Natural killer cell (primary cell): ENCODE measurements around the gene IFT43. TPM values are rescaled to one million over a fixed set of nuclear protein-coding genes. Genes with fewer than 3 reads are reported as not detected.

ENCODE experiments used
- ATAC-seq, 3 donors: fragments of 150-1000 bp in 2 of 3; fragments of 200-7000 bp in 1 of 3; cut with Tn5 transposase; 1 replicate in 1 of 3; 2 replicates in 2 of 3; pipeline ENCODE4 v1.10.0; 2021; ENCODE audit warnings: mild to moderate bottlenecking in 2 of 3, moderate library complexity in 2 of 3
- DNase-seq, 2 donors: peaks; one replicate each; pipeline versions ENCODE4 v3.0.0 to v3.0.0-alpha.2; 2013 to 2021; ENCODE audit warnings: mixed read lengths in 1 of 2
- H3K27ac ChIP-seq: one replicate; pipeline ENCODE4 v1.5.1; 2013; ENCODE audit warnings: mild to moderate bottlenecking, low read length
- H3K27me3 ChIP-seq: one replicate; pipeline ENCODE4 v1.6.1; 2013; ENCODE audit warnings: low read length; ENCODE audit not compliant: control insufficient read depth, insufficient read depth
- H3K36me3 ChIP-seq: one replicate; pipeline ENCODE4 v1.6.1; 2013; ENCODE audit warnings: low read length; ENCODE audit not compliant: control insufficient read depth, insufficient read depth
- H3K4me1 ChIP-seq: one replicate; pipeline ENCODE4 v1.6.1; 2013; ENCODE audit warnings: low read length; ENCODE audit not compliant: control insufficient read depth, insufficient read depth
- H3K4me3 ChIP-seq: one replicate; pipeline ENCODE4 v1.5.1; 2013; ENCODE audit warnings: low read length
- H3K9me3 ChIP-seq: one replicate; pipeline ENCODE4 v1.6.1; 2013; ENCODE audit warnings: low read length; ENCODE audit not compliant: control insufficient read depth, insufficient read depth
- H3K27ac Mint-ChIP-seq, 2 donors: one replicate each; pipeline ENCODE4 v1.8.0; 2022; ENCODE audit warnings: mild to moderate bottlenecking in 2 of 2, mixed read lengths in 2 of 2, moderate library complexity in 1 of 2
- H3K27me3 Mint-ChIP-seq, 2 donors: one replicate each; pipeline ENCODE4 v1.8.0; 2022; ENCODE audit warnings: low read depth in 2 of 2, mixed read lengths in 2 of 2
- H3K36me3 Mint-ChIP-seq: one replicate; pipeline ENCODE4 v1.8.0; 2022; ENCODE audit warnings: mixed read lengths
- H3K4me1 Mint-ChIP-seq, 2 donors: one replicate each; pipeline ENCODE4 v1.8.0; 2022; ENCODE audit warnings: mixed read lengths in 2 of 2
- H3K4me3 Mint-ChIP-seq: one replicate; pipeline ENCODE4 v1.8.0; 2022; ENCODE audit warnings: mild to moderate bottlenecking, moderate library complexity, mixed read lengths
- H3K9me3 Mint-ChIP-seq, 2 donors: one replicate each; pipeline ENCODE4 v1.8.0; 2022; ENCODE audit warnings: mixed read lengths in 2 of 2
- CTCF ChIP-seq: fragments of 200-600 bp; IDR thresholded peaks from one replicate; pipeline ENCODE4 v1.8.0; 2022; ENCODE audit warnings: antibody characterized with exemption
- whole genome bisulfite sequencing: methylation state at CpG from one replicate; pipeline ENCODE4 v1.1.7; 2013; ENCODE audit warnings: missing lambda C conversion rate; ENCODE audit not compliant: insufficient coverage; 5-methylcytosine and 5-hydroxymethylcytosine counted together
- intact Hi-C: fragments of 100-400 bp; cut with micrococcal nuclease; formaldehyde crosslinking; loops from one replicate; pipeline ENCODE4 v1.14.2; 2022
- total RNA-seq, 4 donors: library from RNA; stranded (reverse); fragments of 120-200 nt in 1 of 4; gene quantifications; one replicate each; pipeline versions ENCODE4 v1.2.3 to v1.2.4, GENCODE V29; 2013 to 2022

Gene IFT43
- total RNA-seq, 3 donors from 2014 or later (not counting 1 experiment from before 2014, with no cell fraction given): 19.0 to 20.8 (median 20.7) TPM

GRCh38 chr14:75999511-76000190 lies 14.1 kb downstream of the IFT43 start:
- intact Hi-C loops: no loop called here
- no peak for ATAC-seq
- TF ChIP-seq CTCF: no peak

GRCh38 chr14:76002383-76002782 lies 16.8 kb downstream of the IFT43 start:
- Mint-ChIP-seq H3K4me1 (no peaks in the 10 kb centered on the region), H3K4me3 (no peak overlapping the region), H3K36me3 (peaks cover 22% of the 10 kb centered on the region), H3K27ac (no peak overlapping the region), H3K9me3 (peaks cover 0 to 3% of the 10 kb centered on the region in 2 donors), H3K27me3 (no peaks in the 10 kb centered on the region)
- 88% methylated on average over 1 of the region's 1 CpG for WGBS
- intact Hi-C loops: no loop called here
- H3K36me3 ChIP-seq: peaks cover 14% of the 10 kb centered on the region
- H3K27me3 ChIP-seq: no peaks in the 10 kb centered on the region
- H3K4me1 ChIP-seq: no peaks in the 10 kb centered on the region
- H3K27ac ChIP-seq: no peak overlapping the region
- H3K4me3 ChIP-seq: no peak overlapping the region
- ATAC-seq: no peak
- no peak for TF ChIP-seq CTCF
- DNase-seq: no peak
- no peaks in the 10 kb centered on the region for H3K9me3 ChIP-seq

More at GRCh38 chr14:75999511-76000190, 14.1 kb downstream of the IFT43 start:
- Histone ChIP-seq H3K27ac (no peak overlapping the region), H3K36me3 (peaks cover 15% of the 10 kb centered on the region), H3K4me3 (no peak overlapping the region), H3K4me1 (no peaks in the 10 kb centered on the region), H3K27me3 (no peaks in the 10 kb centered on the region), H3K9me3 (no peaks in the 10 kb centered on the region)
- Mint-ChIP-seq H3K36me3 (peaks cover 20% of the 10 kb centered on the region), H3K4me3 (no peak overlapping the region), H3K27me3 (no peaks in the 10 kb centered on the region), H3K27ac (no peak overlapping the region), H3K4me1 (no peaks in the 10 kb centered on the region), H3K9me3 (peaks cover 0 to 3% of the 10 kb centered on the region in 2 donors)
- no peak for DNase-seq
- WGBS: 94% methylated on average over 6 of the region's 6 CpGs

GRCh38 chr14:76006253-76006652 lies 20.7 kb downstream of the IFT43 start:
- no peaks in the 10 kb centered on the region for H3K4me1 Mint-ChIP-seq
- H3K27ac Mint-ChIP-seq: no peak overlapping the region
- H3K27me3 Mint-ChIP-seq: no peaks in the 10 kb centered on the region
- WGBS: 97% methylated on average over 1 of the region's 2 CpGs
- H3K27ac ChIP-seq: no peak overlapping the region
- H3K9me3 ChIP-seq: no peaks in the 10 kb centered on the region
- H3K36me3 Mint-ChIP-seq: peaks cover 22% of the 10 kb centered on the region
- peaks cover 0 to 3% of the 10 kb centered on the region in 2 donors for H3K9me3 Mint-ChIP-seq
- no peak for TF ChIP-seq CTCF
- peaks cover 9% of the 10 kb centered on the region for H3K36me3 ChIP-seq
- no peak for ATAC-seq
- no peak overlapping the region for H3K4me3 ChIP-seq
- H3K4me3 Mint-ChIP-seq: no peak overlapping the region
- DNase-seq: no peak
- H3K27me3 ChIP-seq: no peaks in the 10 kb centered on the region
- intact Hi-C loops: no loop called here
- H3K4me1 ChIP-seq: no peaks in the 10 kb centered on the region

GRCh38 chr14:76007379-76007778 lies 21.8 kb downstream of the IFT43 start:
- TF ChIP-seq CTCF: no peak
- ATAC-seq (no peak), DNase-seq (no peak)
- H3K9me3 ChIP-seq: no peaks in the 10 kb centered on the region
- no peak overlapping the region for H3K4me3 ChIP-seq
- peaks cover 0 to 3% of the 10 kb centered on the region in 2 donors for H3K9me3 Mint-ChIP-seq
- H3K36me3 ChIP-seq: peaks cover 9% of the 10 kb centered on the region
- H3K36me3 Mint-ChIP-seq: peaks cover 22% of the 10 kb centered on the region
- H3K27me3 ChIP-seq: no peaks in the 10 kb centered on the region
- H3K4me1 ChIP-seq: no peaks in the 10 kb centered on the region
- no peak overlapping the region for H3K4me3 Mint-ChIP-seq
- no peak overlapping the region for H3K27ac Mint-ChIP-seq
- H3K4me1 Mint-ChIP-seq: no peaks in the 10 kb centered on the region
- H3K27me3 Mint-ChIP-seq: no peaks in the 10 kb centered on the region
- no peak overlapping the region for H3K27ac ChIP-seq
- 100% methylated on average over 1 of the region's 1 CpG for WGBS
- intact Hi-C loops: no loop called here
